OCI-LY1 (cell line): Measurements from ENCODE around the gene SLC24A4.
"Not testable (repeated sequence)": the region's sequence is repeated elsewhere in the genome, so short reads cannot be mapped to it uniquely, and the experiment has no call there.

Source experiments
- CTCF ChIP-seq: fragments of 200-600 bp; sonication (generic), shearing (Covaris generic); IDR thresholded peaks from 2 replicates; pipeline ENCODE4 v1.5.1; 2017; ENCODE audit warnings: mild to moderate bottlenecking, antibody characterized with exemption, low read length, moderate library complexity, mixed read lengths
- EZH2 ChIP-seq: fragments of 200-600 bp; sonication (generic), shearing (Covaris generic); IDR thresholded peaks from 2 replicates; pipeline ENCODE4 v1.8.0; 2017; ENCODE audit warnings: borderline replicate concordance, mixed run types, mild to moderate bottlenecking, antibody characterized with exemption, low read length, moderate library complexity, mixed read lengths

- not testable (repeated sequence) for TF ChIP-seq CTCF, EZH2
Observed at GRCh38 chr14:92536231-92536630, 213.3 kb downstream of the SLC24A4 start.
